T-helper 22 cell (primary cell): ENCODE results near the gene RAPGEF1.

Source experiments
- DNase-seq: peaks from one replicate; pipeline ENCODE4 v3.0.0-alpha.2; 2020; ENCODE audit warnings: low read depth

The RAPGEF1 gene

GRCh38 chr9:131747352-131747751, 7.5 kb upstream of the RAPGEF1 start:
- no peak for DNase-seq

- no peak for DNase-seq
Observed at GRCh38 chr9:131745610-131746009, 5.7 kb upstream of the RAPGEF1 start.

- DNase-seq = no peak
Observed at GRCh38 chr9:131744720-131745201, 4.9 kb upstream of the RAPGEF1 start.

GRCh38 chr9:131744171-131744719, 4.4 kb upstream of the RAPGEF1 start:
- no peak for DNase-seq

GRCh38 chr9:131743501-131743900, 3.6 kb upstream of the RAPGEF1 start:
- DNase-seq = no peak

- DNase-seq = no peak
Observed at GRCh38 chr9:131743096-131743495, 3.2 kb upstream of the RAPGEF1 start.

- DNase-seq = no peak
Observed at GRCh38 chr9:131740898-131741297, 1.0 kb upstream of the RAPGEF1 start.

GRCh38 chr9:131739133-131739958, 530 bp downstream of the RAPGEF1 start:
- DNase-seq = no peak

- DNase-seq = no peak
Observed at GRCh38 chr9:131738293-131739132, 1.4 kb downstream of the RAPGEF1 start.

- no peak for DNase-seq
Observed at GRCh38 chr9:131737426-131737825, 2.5 kb downstream of the RAPGEF1 start.

GRCh38 chr9:131736431-131736830, 3.4 kb downstream of the RAPGEF1 start:
- DNase-seq = no peak

GRCh38 chr9:131735238-131736128, 4.4 kb downstream of the RAPGEF1 start:
- no peak for DNase-seq

GRCh38 chr9:131734781-131735180, 5.1 kb downstream of the RAPGEF1 start:
- no peak for DNase-seq

- DNase-seq = peak; percentile 67
Observed at GRCh38 chr9:131734165-131734610, 5.7 kb downstream of the RAPGEF1 start.

- DNase-seq = peak; percentile 54
Observed at GRCh38 chr9:131733541-131734061, 6.3 kb downstream of the RAPGEF1 start.

GRCh38 chr9:131732636-131733289, 7.1 kb downstream of the RAPGEF1 start:
- peak; percentile 53 for DNase-seq

GRCh38 chr9:131732061-131732526, 7.8 kb downstream of the RAPGEF1 start:
- no peak for DNase-seq

GRCh38 chr9:131731644-131732043, 8.2 kb downstream of the RAPGEF1 start:
- no peak for DNase-seq

GRCh38 chr9:131731237-131731636, 8.6 kb downstream of the RAPGEF1 start:
- DNase-seq = no peak

- DNase-seq = peak; percentile 63
Observed at GRCh38 chr9:131728961-131729360, 10.9 kb downstream of the RAPGEF1 start.

- DNase-seq = no peak
Observed at GRCh38 chr9:131728546-131728910, 11.3 kb downstream of the RAPGEF1 start.
